GM18870 (cell line): ENCODE measurements around the gene OR6Y1.

Source experiments
- ATAC-seq: cut with Tn5 transposase; IDR thresholded peaks from one replicate; pipeline ENCODE4 v1.9.1; 2021; ENCODE audit warnings: moderate library complexity; ENCODE audit not compliant: unreplicated experiment

OR6Y1 gene

DNA sequence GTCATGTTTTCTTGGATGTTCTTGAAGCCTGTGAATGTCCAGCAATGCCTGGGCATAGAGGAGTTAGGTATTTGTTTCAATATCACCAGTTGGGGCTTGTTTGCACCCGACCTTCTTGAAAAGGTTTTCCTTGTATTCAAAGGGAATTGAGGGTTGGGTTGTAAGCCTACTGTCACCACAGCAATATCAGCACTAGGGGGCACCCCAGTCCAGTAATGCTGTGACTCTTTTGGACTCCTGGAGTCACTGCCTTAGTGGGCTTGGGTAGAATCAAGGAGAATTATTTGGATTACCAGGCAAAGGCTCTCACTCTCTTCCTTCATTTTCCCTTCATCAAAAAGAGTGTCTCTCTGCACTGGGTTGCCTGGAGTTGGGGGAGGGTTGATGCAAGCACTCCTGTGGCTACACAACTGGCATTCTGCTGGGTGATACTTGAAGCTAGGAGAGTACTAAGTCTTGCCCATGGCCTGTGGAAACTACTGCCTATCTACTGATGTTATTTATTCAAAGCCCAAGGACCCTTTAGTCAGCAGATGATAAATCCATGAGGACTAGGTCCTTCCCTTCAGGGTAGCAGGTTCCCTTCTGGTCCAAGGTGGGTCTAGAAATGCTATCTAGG, 47.7 kb downstream of the OR6Y1 start:
- ATAC-seq, result no peak

DNA sequence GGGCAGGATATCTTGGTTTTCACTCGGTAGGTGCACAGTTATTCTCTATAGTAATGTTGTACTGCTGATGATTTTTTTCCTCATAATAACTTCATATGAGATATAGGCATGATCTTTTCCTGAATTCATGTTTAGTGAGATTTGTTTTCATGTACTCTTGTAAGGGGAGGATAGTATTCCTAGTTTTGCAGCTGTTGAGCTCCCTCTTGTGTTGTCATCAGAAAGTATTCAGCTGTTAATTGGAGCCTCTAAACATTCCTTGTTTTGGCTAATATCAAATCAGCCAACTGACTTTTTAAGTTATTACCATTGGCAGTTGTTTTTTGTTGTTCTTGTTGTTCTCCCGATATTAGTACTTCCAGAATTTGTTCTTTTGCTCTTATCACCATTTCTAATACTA, 57.8 kb downstream of the OR6Y1 start:
- no peak for ATAC-seq

DNA sequence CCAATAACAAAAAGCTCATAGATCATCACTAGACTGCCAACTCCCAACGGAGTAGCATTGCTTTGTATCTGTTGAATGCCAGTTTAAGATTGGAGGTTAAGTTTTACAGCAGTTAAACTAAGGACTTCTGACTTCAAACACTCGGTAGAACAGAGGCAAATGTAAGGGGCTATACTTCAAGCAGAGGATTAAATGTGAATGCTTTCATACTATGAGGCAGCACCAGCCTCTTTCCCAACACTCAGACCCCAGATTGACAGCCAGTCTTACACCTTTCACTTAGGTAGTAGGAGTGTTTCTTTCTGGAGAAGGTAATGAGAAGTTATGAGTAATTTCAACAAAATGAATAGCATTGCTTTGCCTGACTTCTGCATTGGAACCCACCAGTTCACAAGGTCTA, 59.4 kb downstream of the OR6Y1 start:
- ATAC-seq, result no peak
